Kidney (tissue), 14 donors: ENCODE measurements around the gene SLC7A9. TPM values are rescaled to one million over a fixed set of nuclear protein-coding genes. Genes with fewer than 3 reads are reported as not detected.
A peak's percentile ranks its signal among the peaks of the same experiment; 100 is the strongest.

ENCODE experiments used
- DNase-seq, 5 donors: peaks; one replicate each; pipeline ENCODE4 v3.0.0-alpha.2; 2013 to 2020
- FAIRE-seq: peaks from 2 replicates; lab custom pipeline; 2012; peaks lifted over from hg19 to GRCh38; lab: Jason Lieb, UNC
- H3K27ac ChIP-seq, 2 donors: one replicate each; pipeline ENCODE4 v1.7.0; 2013; ENCODE audit warnings: low read depth in 2 of 2, low read length in 2 of 2, inconsistent platforms in 1 of 2
- H3K27me3 ChIP-seq: one replicate; pipeline ENCODE4 v1.7.1; 2013; ENCODE audit warnings: low read length, inconsistent platforms; ENCODE audit not compliant: control insufficient read depth, insufficient read depth
- H3K36me3 ChIP-seq, 3 donors: one replicate each; pipeline versions ENCODE4 v1.7.0 to v1.7.1; 2013; ENCODE audit warnings: low read length in 3 of 3, control low read depth in 1 of 3, inconsistent platforms in 1 of 3; ENCODE audit not compliant: insufficient read depth in 3 of 3, control insufficient read depth in 2 of 3
- H3K4me1 ChIP-seq, 3 donors: one replicate each; pipeline versions ENCODE4 v1.7.0 to v1.7.1; 2013; ENCODE audit warnings: low read length in 3 of 3, inconsistent platforms in 1 of 3, low read depth in 1 of 3; ENCODE audit not compliant: control insufficient read depth in 2 of 3, insufficient read depth in 2 of 3
- H3K4me3 ChIP-seq, 3 donors: one replicate each; pipeline versions ENCODE4 v1.7.0 to v1.8.1; 2013; ENCODE audit warnings: low read length in 3 of 3, control low read depth in 1 of 3, inconsistent platforms in 1 of 3
- H3K9ac ChIP-seq, 3 donors: one replicate each; pipeline versions ENCODE4 v1.7.0 to v1.7.1; 2013; ENCODE audit warnings: low read length in 3 of 3, control low read depth in 1 of 3, inconsistent platforms in 1 of 3
- H3K9me3 ChIP-seq, 3 donors: one replicate each; pipeline versions ENCODE4 v1.7.0 to v1.7.1; 2013; ENCODE audit warnings: low read length in 3 of 3, control low read depth in 1 of 3, inconsistent platforms in 1 of 3; ENCODE audit not compliant: control insufficient read depth in 2 of 3, insufficient read depth in 1 of 3
- intact Hi-C: fragments of 100-400 bp; cut with DNase I; formaldehyde crosslinking; loops from one replicate; pipeline ENCODE4 v1.11.1; 2022
- polyA plus RNA-seq: library from polyadenylated mRNA; stranded (reverse); fragments of 350-450 nt; fragmentation: Illumina TruSeq; extraction: RNeasy Lipid Tissue Mini Kit (QIAGEN cat#74804); gene quantifications from one replicate; pipeline ENCODE4 v1.2.3, GENCODE V29; 2014; ENCODE audit warnings: low read depth, low replicate concordance; ENCODE audit not compliant: insufficient read depth
- total RNA-seq: library from RNA; stranded (reverse); fragmentation: NEBNext Ultra II Directional; extraction: Animal tissue kit (Norgen Biotek cat#: 25700); gene quantifications from one replicate; pipeline ENCODE4 v1.2.1, GENCODE V29; 2021
- TF ChIP-seq, protein P1 (sequence below): IDR thresholded peaks from 3 replicates; pipeline ENCODE4 v1.5.1; 2012; ENCODE audit warnings: mild to moderate bottlenecking, moderate library complexity, borderline replicate concordance; ENCODE audit not compliant: insufficient read depth; ENCODE audit errors: extremely low read depth
- donor health status: control.
- donor health status: control.
- donor health status: control.
- donor health status: control.
- donor health status: control.
- donor health status: DM: yes; HTN: yes; CAD: no.
- donor health status: Normal renal cell carcinoma (clear cell type).

The SLC7A9 gene
- total and polyA plus RNA-seq, 2 donors from 2014 or later, result 2.6 to 40.0 TPM

DNA sequence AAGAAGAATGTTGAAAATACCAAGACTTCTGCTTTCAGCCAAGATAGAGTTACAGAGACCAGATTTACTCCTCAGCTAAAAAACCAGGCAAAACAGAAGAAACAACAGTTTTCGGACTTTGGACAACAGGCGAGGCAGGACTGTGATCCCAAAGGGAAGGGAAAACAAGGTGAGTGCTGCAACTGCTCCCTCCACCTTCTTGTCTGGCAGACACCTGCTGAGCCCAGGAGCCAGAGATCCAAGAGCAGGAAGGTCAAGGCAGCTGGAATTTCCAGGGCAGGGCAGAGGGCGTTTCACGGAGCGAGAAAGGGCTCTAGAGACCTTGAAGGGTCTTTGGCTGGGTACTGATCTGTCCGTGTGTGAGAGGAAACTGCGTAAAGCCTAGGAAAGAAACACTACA lies 32.9 kb upstream of the SLC7A9 start:
- TF ChIP-seq, protein P1, sequence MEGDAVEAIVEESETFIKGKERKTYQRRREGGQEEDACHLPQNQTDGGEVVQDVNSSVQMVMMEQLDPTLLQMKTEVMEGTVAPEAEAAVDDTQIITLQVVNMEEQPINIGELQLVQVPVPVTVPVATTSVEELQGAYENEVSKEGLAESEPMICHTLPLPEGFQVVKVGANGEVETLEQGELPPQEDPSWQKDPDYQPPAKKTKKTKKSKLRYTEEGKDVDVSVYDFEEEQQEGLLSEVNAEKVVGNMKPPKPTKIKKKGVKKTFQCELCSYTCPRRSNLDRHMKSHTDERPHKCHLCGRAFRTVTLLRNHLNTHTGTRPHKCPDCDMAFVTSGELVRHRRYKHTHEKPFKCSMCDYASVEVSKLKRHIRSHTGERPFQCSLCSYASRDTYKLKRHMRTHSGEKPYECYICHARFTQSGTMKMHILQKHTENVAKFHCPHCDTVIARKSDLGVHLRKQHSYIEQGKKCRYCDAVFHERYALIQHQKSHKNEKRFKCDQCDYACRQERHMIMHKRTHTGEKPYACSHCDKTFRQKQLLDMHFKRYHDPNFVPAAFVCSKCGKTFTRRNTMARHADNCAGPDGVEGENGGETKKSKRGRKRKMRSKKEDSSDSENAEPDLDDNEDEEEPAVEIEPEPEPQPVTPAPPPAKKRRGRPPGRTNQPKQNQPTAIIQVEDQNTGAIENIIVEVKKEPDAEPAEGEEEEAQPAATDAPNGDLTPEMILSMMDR, result no peak
- H3K9ac ChIP-seq, result no peak overlapping the region
- H3K9me3 ChIP-seq, result peaks cover 0 to 7% (median 0%) of the 10 kb centered on the region in 3 donors
- no peaks in the 10 kb centered on the region for H3K4me1 ChIP-seq
- peak in 1 of 5 donors; percentile 4 for DNase-seq
- FAIRE-seq, result no peak
- intact Hi-C loops, result no loop called here
- peaks cover 0 to 4% (median 0%) of the 10 kb centered on the region in 3 donors for H3K36me3 ChIP-seq
- H3K27ac ChIP-seq, result peak overlapping the region in 1 of 2 donors; percentile 72
- H3K4me3 ChIP-seq, result no peak overlapping the region
- no peaks in the 10 kb centered on the region for H3K27me3 ChIP-seq

DNA sequence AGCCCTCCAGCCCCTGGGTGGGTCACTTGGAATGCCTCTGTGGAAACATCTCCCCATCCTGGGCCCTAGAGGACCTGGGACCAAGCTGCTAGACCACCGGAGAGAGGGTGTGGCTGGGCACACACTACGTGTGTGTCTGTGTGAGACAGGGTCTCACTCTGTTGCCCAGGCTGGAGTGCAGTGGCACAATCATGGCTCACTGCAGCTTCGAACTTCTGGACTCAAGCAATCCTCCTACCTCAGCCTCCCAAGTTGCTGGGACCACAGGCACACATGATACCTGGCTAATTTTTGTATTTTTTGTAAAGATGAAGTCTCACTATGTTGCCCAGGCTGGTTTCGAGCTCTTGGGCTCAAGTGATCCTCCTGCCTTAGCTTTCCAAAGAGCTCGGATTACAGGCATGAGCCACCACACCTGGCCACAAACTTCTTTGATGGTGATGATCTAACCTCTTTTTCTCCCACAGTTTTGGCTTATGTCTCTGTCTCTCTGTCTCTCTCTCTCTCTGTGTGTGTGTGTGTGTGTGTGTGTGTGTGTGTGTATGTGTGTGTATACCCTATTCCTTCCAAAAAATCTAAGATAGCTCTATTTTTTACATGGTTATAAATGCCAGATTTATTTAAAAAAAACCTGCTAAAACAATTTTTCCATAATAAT lies 32.1 kb upstream of the SLC7A9 start:
- Histone ChIP-seq H3K4me1 (no peaks in the 10 kb centered on the region), H3K27me3 (no peaks in the 10 kb centered on the region), H3K9ac (no peak overlapping the region), H3K9me3 (peaks cover 0 to 7% (median 0%) of the 10 kb centered on the region in 3 donors), H3K27ac (no peak overlapping the region), H3K4me3 (no peak overlapping the region), H3K36me3 (peaks cover 0 to 4% (median 0%) of the 10 kb centered on the region in 3 donors)
- FAIRE-seq, result no peak
- TF ChIP-seq, protein P1, result no peak
- no peak for DNase-seq
- intact Hi-C loops, result no loop called here

DNA sequence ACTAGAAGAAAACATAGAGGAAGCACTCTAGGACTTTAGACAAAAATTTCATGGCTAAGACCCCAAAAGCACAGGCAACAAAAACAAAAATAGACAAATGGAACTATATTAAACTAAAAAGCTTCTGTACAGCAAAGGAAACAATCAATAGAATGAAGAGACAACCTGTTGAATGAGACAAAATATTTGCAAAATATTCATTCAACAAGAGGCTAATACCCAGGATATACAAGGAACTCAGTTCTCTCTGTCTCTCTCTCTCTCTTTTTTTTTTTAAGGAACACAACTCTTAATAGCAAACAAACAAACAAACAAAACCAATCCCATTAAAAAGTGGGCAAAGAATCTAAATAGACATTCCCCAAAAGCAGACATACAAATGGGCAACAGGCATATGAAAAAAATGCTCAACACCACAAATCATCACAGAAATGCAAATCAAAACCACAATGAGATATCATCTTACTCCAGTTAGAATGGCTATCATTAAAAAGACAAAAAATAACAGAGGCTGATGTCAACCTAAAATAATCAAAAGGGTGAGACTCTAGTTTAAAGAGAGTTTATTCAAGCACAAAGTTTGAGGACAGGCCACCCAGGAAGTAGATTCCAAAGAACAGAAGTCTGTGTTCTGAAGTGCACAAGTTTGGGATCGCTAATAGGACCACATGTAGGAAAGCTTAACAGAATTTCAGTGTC lies 27.1 kb upstream of the SLC7A9 start:
- Histone ChIP-seq H3K27me3 (no peaks in the 10 kb centered on the region), H3K9ac (no peak overlapping the region), H3K9me3 (peaks cover 2 to 10% (median 5%) of the 10 kb centered on the region in 3 donors), H3K27ac (no peak overlapping the region), H3K4me1 (no peaks in the 10 kb centered on the region), H3K36me3 (peaks cover 0 to 5% (median 0%) of the 10 kb centered on the region in 3 donors), H3K4me3 (no peak overlapping the region)
- TF ChIP-seq, protein P1, result no peak
- no peak for FAIRE-seq
- DNase-seq, result no peak
- intact Hi-C loops, result no loop called here
